ENCODE results near the gene RELN. TPM values are rescaled to one million over a fixed set of nuclear protein-coding genes. Genes with fewer than 3 reads are reported as not detected.

RELN gene
- total and polyA plus RNA-seq, 10 of the 15 experiments (the other 5 are each of a cell fraction or from before 2014, with no cell fraction given): 0.11 to 0.21 TPM; not detected in 8

- no peak for TF ChIP-seq DPF2 (IDR thresholded peaks at IDR 0.05)
- TF ChIP-seq RAD51 (IDR thresholded peaks at IDR 0.05): peak; percentile 30; the same call in 1 of the 2 replicates
- no peak overlapping the region for H2AFZ ChIP-seq (ENCODE audit: control insufficient read depth, low read depth, low read length)
- no peaks in the 10 kb centered on the region for H3K27me3 ChIP-seq (replicated peaks in 1 of 2; ENCODE audit: control insufficient read depth in 2 of 2, insufficient read depth in 2 of 2, low read length in 1 of 2)
- BruUV-seq (replicated peaks): no TSS peak
- ChIA-PET RAD21 (ENCODE audit: unreplicated experiment) (no interaction called here), SMC1A (ENCODE audit: uncharacterized antibody, unreplicated experiment) (no interaction called here), POLR2A (no interaction called here), CTCF (no interaction called here)
- no peaks in the 10 kb centered on the region for H4K20me1 ChIP-seq (ENCODE audit: control insufficient read depth, insufficient read depth)
- in situ Hi-C loops (cut with MboI) (no loop called here), intact Hi-C loops (cut with micrococcal nuclease; ENCODE audit: unreplicated experiment) (no loop called here)
- no peaks in the 10 kb centered on the region for H3K36me3 ChIP-seq (ENCODE audit: control insufficient read depth in 2 of 2, insufficient read depth in 2 of 2, low read length in 1 of 2)
- no peak overlapping the region for H3K4me2 ChIP-seq (ENCODE audit: control insufficient read depth, insufficient read depth)
- H3K4me1 ChIP-seq (ENCODE audit: control insufficient read depth, insufficient read depth, low read length): no peaks in the 10 kb centered on the region
- DNase-seq (ENCODE audit: low read depth, low spot score): no peak
- no peak for FAIRE-seq
- no peak overlapping the region for H3K9ac ChIP-seq (ENCODE audit: control insufficient read depth, insufficient read depth, low read length)
- no peak for ATAC-seq
- H3K9me3 ChIP-seq (replicated peaks; ENCODE audit: control insufficient read depth, insufficient read depth, low read length): no peaks in the 10 kb centered on the region
- H3K27ac ChIP-seq (ENCODE audit: control insufficient read depth, insufficient read depth): no peak overlapping the region
- 19% methylated on average over 5 of the region's 5 CpGs for WGBS (ENCODE audit: insufficient coverage, insufficient replicate concordance, low lambda C conversion rate, missing lambda C conversion rate)
- no peak overlapping the region for H3K4me3 ChIP-seq
- H3K79me2 ChIP-seq (ENCODE audit: control insufficient read depth, insufficient read depth, low read length): no peaks in the 10 kb centered on the region
These were observed 124.0 kb downstream of the RELN start for GRCh38 chr7:103865442-103865841.

- Histone ChIP-seq H3K9ac (ENCODE audit: control insufficient read depth, insufficient read depth, low read length) (no peak overlapping the region), H3K27me3 (replicated peaks in 1 of 2; ENCODE audit: control insufficient read depth in 2 of 2, insufficient read depth in 2 of 2, low read length in 1 of 2) (no peaks in the 10 kb centered on the region), H2AFZ (ENCODE audit: control insufficient read depth, low read depth, low read length) (no peak overlapping the region), H3K4me3 (no peak overlapping the region), H4K20me1 (ENCODE audit: control insufficient read depth, insufficient read depth) (no peaks in the 10 kb centered on the region), H3K27ac (ENCODE audit: control insufficient read depth, insufficient read depth) (no peak overlapping the region), H3K79me2 (ENCODE audit: control insufficient read depth, insufficient read depth, low read length) (no peaks in the 10 kb centered on the region), H3K36me3 (ENCODE audit: control insufficient read depth in 2 of 2, insufficient read depth in 2 of 2, low read length in 1 of 2) (no peaks in the 10 kb centered on the region), H3K4me1 (ENCODE audit: control insufficient read depth, insufficient read depth, low read length) (no peaks in the 10 kb centered on the region), H3K9me3 (replicated peaks; ENCODE audit: control insufficient read depth, insufficient read depth, low read length) (no peaks in the 10 kb centered on the region), H3K4me2 (ENCODE audit: control insufficient read depth, insufficient read depth) (no peak overlapping the region)
- 0% methylated on average over 4 of the region's 4 CpGs for WGBS (ENCODE audit: insufficient coverage, insufficient replicate concordance, low lambda C conversion rate, missing lambda C conversion rate)
- intact Hi-C loops (cut with micrococcal nuclease; ENCODE audit: unreplicated experiment) (no loop called here), in situ Hi-C loops (cut with MboI) (no loop called here)
- FAIRE-seq (no peak), ATAC-seq (no peak), DNase-seq (ENCODE audit: low read depth, low spot score) (no peak)
- CTCF ChIA-PET: interaction anchor here (0.7 kb wide), 1 partner anchor 202 kb away, joined by 3 read pairs; no protein-coding TSS in a partner anchor
- BruUV-seq (replicated peaks): no TSS peak
- SMC1A ChIA-PET (ENCODE audit: uncharacterized antibody, unreplicated experiment): no interaction called here
- RAD21 ChIA-PET (ENCODE audit: unreplicated experiment): no interaction called here
- POLR2A ChIA-PET: no interaction called here
- TF ChIP-seq CHD1 (IDR thresholded peaks at IDR 0.05; ENCODE audit: low read depth, low read length) (no peak), SMC3 (IDR thresholded peaks at IDR 0.05; ENCODE audit: borderline replicate concordance, low read length) (no peak), NR2C1 (IDR thresholded peaks at IDR 0.05) (no peak), ZBTB33 (IDR thresholded peaks at IDR 0.05) (no peak), NBN (IDR thresholded peaks at IDR 0.05) (no peak), FOXK2 (IDR thresholded peaks at IDR 0.05) (no peak), KLF5 (IDR thresholded peaks at IDR 0.05; ENCODE audit: partially characterized antibody) (no peak), ZNF622 (IDR thresholded peaks at IDR 0.05) (no peak), JUND (IDR thresholded peaks at IDR 0.05; ENCODE audit: low read depth, low read length) (no peak), CBX3 (IDR thresholded peaks at IDR 0.05; ENCODE audit: borderline replicate concordance, low read depth) (no peak), IKZF2 (IDR thresholded peaks at IDR 0.05) (no peak), CREM (IDR thresholded peaks at IDR 0.05; ENCODE audit: low read depth) (no peak), SMAD5 (IDR thresholded peaks at IDR 0.05; ENCODE audit: low read depth) (no peak), RUNX3 (IDR thresholded peaks at IDR 0.05; ENCODE audit: low read length) (no peak), SIN3A (IDR thresholded peaks at IDR 0.05; ENCODE audit: low read depth, low read length) (no peak), ATF2 (IDR thresholded peaks at IDR 0.05; ENCODE audit: low read length) (no peak)
These were observed 127.0 kb downstream of the RELN start for GRCh38 chr7:103862302-103863035.

Data from GM12878 (cell line).